DOHH2 (cell line): ENCODE results near the gene TLR4.
A peak's percentile ranks its signal among the peaks of the same experiment; 100 is the strongest.

ENCODE experiments used
- H3F3A ChIP-seq: fragments of 200-600 bp; sonication (generic), shearing (Covaris generic); 2 replicates; pipeline ENCODE4 v1.6.0; 2016; ENCODE audit warnings: antibody characterized with exemption, mild to moderate bottlenecking; ENCODE audit not compliant: control insufficient read depth, insufficient read depth
- H3K27ac ChIP-seq: fragments of 200-600 bp; sonication (generic); 2 replicates; pipeline ENCODE4 v1.5.1; 2014; ENCODE audit warnings: low read depth, mild to moderate bottlenecking, low read length, moderate library complexity
- H3K27me3 ChIP-seq: fragments of 200-600 bp; sonication (generic); 2 replicates; pipeline ENCODE4 v1.6.1; 2014; ENCODE audit warnings: mild to moderate bottlenecking, low read length, mixed read lengths; ENCODE audit not compliant: control insufficient read depth
- H3K36me3 ChIP-seq: fragments of 200-600 bp; sonication (generic); 2 replicates; pipeline ENCODE4 v1.6.1; 2014; ENCODE audit warnings: mild to moderate bottlenecking, low read length, moderate library complexity, mixed read lengths; ENCODE audit not compliant: control insufficient read depth
- H3K4me1 ChIP-seq: fragments of 200-600 bp; sonication (generic); 2 replicates; pipeline ENCODE4 v1.6.1; 2014; ENCODE audit warnings: mild to moderate bottlenecking, low read length, mixed read lengths; ENCODE audit not compliant: control insufficient read depth
- H3K4me2 ChIP-seq: fragments of 200-600 bp; sonication (generic); 2 replicates; pipeline ENCODE4 v1.6.0; 2014; ENCODE audit warnings: mild to moderate bottlenecking, low read length, moderate library complexity
- H3K4me3 ChIP-seq: fragments of 200-600 bp; sonication (generic); 2 replicates; pipeline ENCODE4 v1.5.1; 2014; ENCODE audit warnings: mild to moderate bottlenecking, low read length, mixed read lengths
- H3K79me2 ChIP-seq: fragments of 200-600 bp; sonication (generic); 2 replicates; pipeline ENCODE4 v1.6.1; 2014; ENCODE audit warnings: mild to moderate bottlenecking, low read length, mixed read lengths; ENCODE audit not compliant: control insufficient read depth
- H3K9me2 ChIP-seq: fragments of 200-600 bp; sonication (generic); replicated peaks from 2 replicates; pipeline ENCODE4 v1.6.1; 2014; ENCODE audit warnings: mild to moderate bottlenecking, low read length, mixed read lengths; ENCODE audit not compliant: control insufficient read depth
- H3K9me3 ChIP-seq: fragments of 200-600 bp; sonication (generic); 2 replicates; pipeline ENCODE4 v1.6.1; 2014; ENCODE audit warnings: antibody characterized with exemption, low read length, mixed read lengths; ENCODE audit not compliant: control insufficient read depth, insufficient read depth
- H4K20me1 ChIP-seq: fragments of 200-600 bp; sonication (generic); 2 replicates; pipeline ENCODE4 v1.6.0; 2014; ENCODE audit warnings: low read depth, mild to moderate bottlenecking, antibody characterized with exemption, low read length, moderate library complexity; ENCODE audit not compliant: control insufficient read depth, insufficient read depth
- EZH2phosphoT487 ChIP-seq: fragments of 200-600 bp; sonication (generic); IDR thresholded peaks from 2 replicates; pipeline ENCODE4 v1.6.1; 2017; ENCODE audit warnings: borderline replicate concordance, mild to moderate bottlenecking, antibody characterized with exemption, low read length, moderate library complexity, mixed read lengths
- TF ChIP-seq, protein P1 (sequence below): fragments of 200-600 bp; sonication (generic); IDR thresholded peaks from one replicate; pipeline ENCODE4 v1.5.1; 2014; ENCODE audit warnings: antibody characterized with exemption, mild to moderate bottlenecking, low read depth, low read length; ENCODE audit not compliant: poor library complexity, severe bottlenecking

TLR4 gene

DNA sequence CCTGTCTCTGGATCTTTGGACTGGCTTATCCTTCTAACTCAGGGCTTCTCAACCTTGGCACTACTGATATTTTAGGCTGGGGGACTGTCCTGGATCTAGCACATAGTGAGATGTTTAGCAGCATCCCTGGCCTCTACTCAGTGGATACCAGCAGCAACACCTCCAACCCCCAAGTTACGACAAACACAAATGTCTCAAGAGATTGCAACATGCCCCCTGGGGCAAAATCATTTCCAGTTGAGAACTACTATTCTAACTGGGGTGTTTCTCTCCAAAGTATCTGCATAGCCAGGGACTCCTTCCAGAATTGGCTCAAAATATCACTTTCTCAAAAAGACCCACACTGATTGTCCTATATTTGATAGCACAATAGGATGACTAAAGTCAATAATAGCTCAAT is 7.2 kb upstream of the TLR4 start:
- no peaks in the 10 kb centered on the region for H3K36me3 ChIP-seq
- no peaks in the 10 kb centered on the region for H4K20me1 ChIP-seq
- no peaks in the 10 kb centered on the region for H3F3A ChIP-seq
- H3K79me2 ChIP-seq, result no peaks in the 10 kb centered on the region
- H3K9me3 ChIP-seq, result no peaks in the 10 kb centered on the region
- no peak overlapping the region for H3K4me2 ChIP-seq
- TF ChIP-seq, protein P1, sequence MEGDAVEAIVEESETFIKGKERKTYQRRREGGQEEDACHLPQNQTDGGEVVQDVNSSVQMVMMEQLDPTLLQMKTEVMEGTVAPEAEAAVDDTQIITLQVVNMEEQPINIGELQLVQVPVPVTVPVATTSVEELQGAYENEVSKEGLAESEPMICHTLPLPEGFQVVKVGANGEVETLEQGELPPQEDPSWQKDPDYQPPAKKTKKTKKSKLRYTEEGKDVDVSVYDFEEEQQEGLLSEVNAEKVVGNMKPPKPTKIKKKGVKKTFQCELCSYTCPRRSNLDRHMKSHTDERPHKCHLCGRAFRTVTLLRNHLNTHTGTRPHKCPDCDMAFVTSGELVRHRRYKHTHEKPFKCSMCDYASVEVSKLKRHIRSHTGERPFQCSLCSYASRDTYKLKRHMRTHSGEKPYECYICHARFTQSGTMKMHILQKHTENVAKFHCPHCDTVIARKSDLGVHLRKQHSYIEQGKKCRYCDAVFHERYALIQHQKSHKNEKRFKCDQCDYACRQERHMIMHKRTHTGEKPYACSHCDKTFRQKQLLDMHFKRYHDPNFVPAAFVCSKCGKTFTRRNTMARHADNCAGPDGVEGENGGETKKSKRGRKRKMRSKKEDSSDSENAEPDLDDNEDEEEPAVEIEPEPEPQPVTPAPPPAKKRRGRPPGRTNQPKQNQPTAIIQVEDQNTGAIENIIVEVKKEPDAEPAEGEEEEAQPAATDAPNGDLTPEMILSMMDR, result no peak
- TF ChIP-seq EZH2phosphoT487, result no peak
- H3K4me3 ChIP-seq, result no peak overlapping the region
- H3K9me2 ChIP-seq, result no peaks in the 10 kb centered on the region; the same call in 1 of the 2 replicates
- H3K4me1 ChIP-seq, result no peaks in the 10 kb centered on the region
- H3K27ac ChIP-seq, result no peak overlapping the region
- no peaks in the 10 kb centered on the region for H3K27me3 ChIP-seq

GRCh38 chr9:117703537-117703936 is 666 bp upstream of the TLR4 start:
- Histone ChIP-seq H3K4me2 (peak overlapping the region; percentile 61), H4K20me1 (no peaks in the 10 kb centered on the region), H3K9me3 (no peaks in the 10 kb centered on the region), H3K79me2 (no peaks in the 10 kb centered on the region), H3K27me3 (peaks cover 3% of the 10 kb centered on the region; the same call in 1 of the 2 replicates), H3K27ac (no peak overlapping the region), H3K4me1 (peaks cover 21% of the 10 kb centered on the region), H3K4me3 (peak overlapping the region; percentile 50), H3K9me2 (no peaks in the 10 kb centered on the region; the same call in 1 of the 2 replicates), H3F3A (peaks cover 4% of the 10 kb centered on the region), H3K36me3 (no peaks in the 10 kb centered on the region)
- TF ChIP-seq, protein P1, result no peak
- no peak for TF ChIP-seq EZH2phosphoT487

DNA sequence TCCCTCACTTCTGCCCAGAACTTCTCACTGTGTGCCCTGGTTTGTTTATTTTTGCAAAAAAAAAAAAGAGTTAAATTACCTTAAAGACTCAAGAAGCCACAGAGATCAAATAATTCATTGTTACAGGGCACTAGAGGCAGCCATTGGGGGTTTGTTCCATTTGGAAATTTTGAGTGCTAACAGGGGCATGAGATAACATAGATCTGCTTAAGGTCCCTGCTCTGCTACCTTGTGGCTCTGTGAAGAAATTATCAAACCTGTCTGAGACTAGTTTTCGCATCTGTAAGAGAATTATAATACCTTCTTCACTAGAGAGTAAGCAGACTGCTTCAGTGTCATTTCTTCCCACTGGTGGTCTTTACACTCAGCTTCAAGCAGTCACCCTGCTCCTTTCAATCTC is 394 bp downstream of the TLR4 start:
- Histone ChIP-seq H3K4me1 (peaks cover 21% of the 10 kb centered on the region), H3K27ac (no peak overlapping the region), H3K4me3 (peak overlapping the region; percentile 50)

More for the DNA sequence above, 394 bp downstream of the TLR4 start:
- H3K4me2 ChIP-seq, result peak overlapping the region; percentile 61
- peaks cover 3% of the 10 kb centered on the region; the same call in 1 of the 2 replicates for H3K27me3 ChIP-seq
- no peaks in the 10 kb centered on the region for H3K36me3 ChIP-seq
- H3K79me2 ChIP-seq, result no peaks in the 10 kb centered on the region
- no peaks in the 10 kb centered on the region; the same call in 1 of the 2 replicates for H3K9me2 ChIP-seq
- H3K9me3 ChIP-seq, result no peaks in the 10 kb centered on the region
- no peak for TF ChIP-seq EZH2phosphoT487
- TF ChIP-seq, protein P1, result no peak
- H3F3A ChIP-seq, result peaks cover 4% of the 10 kb centered on the region
- H4K20me1 ChIP-seq, result no peaks in the 10 kb centered on the region
